CD4-positive, alpha-beta T cell treated with Interleukin-10 for 1 hour (primary cell): ENCODE measurements around the gene RHEBL1.

Experiments used
- DNase-seq: peaks from one replicate; pipeline ENCODE4 v3.0.0-alpha.2; 2020

Gene RHEBL1, protein sequence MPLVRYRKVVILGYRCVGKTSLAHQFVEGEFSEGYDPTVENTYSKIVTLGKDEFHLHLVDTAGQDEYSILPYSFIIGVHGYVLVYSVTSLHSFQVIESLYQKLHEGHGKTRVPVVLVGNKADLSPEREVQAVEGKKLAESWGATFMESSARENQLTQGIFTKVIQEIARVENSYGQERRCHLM

DNA sequence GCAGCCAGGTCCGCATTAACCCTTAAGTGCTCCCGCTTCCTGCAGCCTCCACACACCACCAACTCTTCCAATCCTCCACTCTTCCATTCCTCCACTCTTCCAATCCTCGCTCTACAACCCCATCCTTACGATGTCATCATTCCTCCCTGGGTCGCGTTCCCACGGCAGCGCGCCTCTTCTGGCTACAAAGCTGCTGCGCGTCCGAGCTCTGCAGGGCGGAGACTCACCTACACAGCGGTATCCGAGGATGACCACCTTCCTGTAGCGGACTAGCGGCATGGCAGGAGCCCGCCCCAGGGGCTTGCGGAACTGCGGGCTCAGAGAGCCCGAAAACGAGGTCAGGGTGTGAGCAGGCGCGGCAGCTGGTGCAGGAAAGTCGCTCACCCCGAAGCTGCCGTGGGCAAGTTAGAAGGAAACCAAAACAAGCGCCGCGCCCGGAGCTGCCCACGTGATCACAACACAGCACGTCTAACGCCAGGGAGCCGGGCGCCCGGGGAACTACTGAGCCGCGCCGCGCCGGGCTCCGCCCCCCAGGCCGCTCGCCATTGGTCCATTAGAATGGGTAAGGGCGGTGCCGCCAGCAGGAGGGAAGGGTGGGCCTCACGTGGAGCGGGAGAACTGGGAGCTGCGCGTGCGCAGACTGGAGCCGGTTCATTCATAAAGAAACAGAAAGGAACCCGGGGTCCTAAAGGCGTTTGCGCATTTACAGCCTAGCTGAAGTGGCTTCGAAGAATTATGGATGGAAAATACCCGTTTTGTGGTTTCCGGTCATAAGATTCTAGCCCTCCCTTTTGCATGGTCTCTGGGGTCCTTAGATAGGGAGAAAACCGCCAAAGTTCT lies at the start of gene RHEBL1:
Gene RHEBL1, minus strand, starts transcription at position 473 of the 840 bp plus-strand sequence. Its CDS starts 194 bp downstream, at position 279.
- DNase-seq = peak; percentile 99

DNA sequence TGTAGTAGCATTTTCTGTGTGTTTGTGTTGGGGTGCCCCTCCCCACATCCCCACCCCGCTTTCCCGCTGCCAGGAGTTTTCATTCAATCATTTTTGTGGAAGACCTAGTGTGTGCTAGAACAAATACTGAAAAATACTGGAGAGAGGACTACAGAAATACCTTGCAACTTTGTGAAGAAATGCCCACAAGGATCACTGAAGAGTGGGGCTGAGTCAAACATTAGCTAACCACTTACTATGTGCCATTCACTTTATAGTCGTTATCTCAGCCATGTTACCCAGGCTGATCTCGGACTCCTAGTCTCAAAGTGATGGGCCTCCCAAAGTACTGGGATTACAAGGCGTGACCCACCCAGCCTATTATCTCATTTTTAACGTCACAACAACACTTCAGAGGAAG lies 41.4 kb upstream of the RHEBL1 start:
- no peak for DNase-seq

DNA sequence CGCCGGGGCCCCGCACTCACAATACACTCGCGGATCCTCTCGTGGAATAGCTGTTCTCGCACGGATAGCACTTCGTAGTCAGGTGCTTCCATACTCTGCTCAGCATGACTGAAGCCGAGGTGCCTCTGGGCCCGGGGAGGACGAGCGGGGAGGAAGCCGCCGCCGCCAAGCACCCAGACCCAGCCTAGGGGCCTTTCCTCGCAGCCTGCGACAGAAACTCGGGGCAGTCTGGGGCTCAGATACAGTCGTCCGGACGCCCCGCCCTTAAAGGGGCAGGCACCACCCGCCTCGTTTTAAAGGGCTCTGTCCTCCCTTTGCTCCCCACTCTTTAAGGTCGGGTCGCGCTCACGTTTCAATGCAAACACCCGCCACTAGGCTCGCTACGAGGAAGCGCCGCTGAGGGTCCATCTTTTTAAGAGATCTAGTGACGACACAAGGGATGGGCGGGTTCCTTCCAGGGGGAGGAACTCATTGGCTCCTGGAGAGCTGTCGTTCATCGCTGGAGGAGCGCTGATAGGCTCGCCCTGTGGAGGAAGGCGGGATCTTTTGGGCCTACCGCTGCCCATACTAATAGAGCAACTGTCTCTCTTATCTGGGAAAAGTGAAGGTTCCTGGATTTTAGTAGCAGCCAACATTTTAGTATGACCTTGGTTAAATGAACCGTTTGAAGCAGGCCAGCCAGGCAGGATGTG lies 40.8 kb upstream of the RHEBL1 start, which contains the start of gene LMBR1L:
Gene LMBR1L, minus strand, starts transcription at position 384 of the 692 bp plus-strand sequence. Its CDS starts 292 bp downstream, at position 92.
- DNase-seq = peak; percentile 98

DNA sequence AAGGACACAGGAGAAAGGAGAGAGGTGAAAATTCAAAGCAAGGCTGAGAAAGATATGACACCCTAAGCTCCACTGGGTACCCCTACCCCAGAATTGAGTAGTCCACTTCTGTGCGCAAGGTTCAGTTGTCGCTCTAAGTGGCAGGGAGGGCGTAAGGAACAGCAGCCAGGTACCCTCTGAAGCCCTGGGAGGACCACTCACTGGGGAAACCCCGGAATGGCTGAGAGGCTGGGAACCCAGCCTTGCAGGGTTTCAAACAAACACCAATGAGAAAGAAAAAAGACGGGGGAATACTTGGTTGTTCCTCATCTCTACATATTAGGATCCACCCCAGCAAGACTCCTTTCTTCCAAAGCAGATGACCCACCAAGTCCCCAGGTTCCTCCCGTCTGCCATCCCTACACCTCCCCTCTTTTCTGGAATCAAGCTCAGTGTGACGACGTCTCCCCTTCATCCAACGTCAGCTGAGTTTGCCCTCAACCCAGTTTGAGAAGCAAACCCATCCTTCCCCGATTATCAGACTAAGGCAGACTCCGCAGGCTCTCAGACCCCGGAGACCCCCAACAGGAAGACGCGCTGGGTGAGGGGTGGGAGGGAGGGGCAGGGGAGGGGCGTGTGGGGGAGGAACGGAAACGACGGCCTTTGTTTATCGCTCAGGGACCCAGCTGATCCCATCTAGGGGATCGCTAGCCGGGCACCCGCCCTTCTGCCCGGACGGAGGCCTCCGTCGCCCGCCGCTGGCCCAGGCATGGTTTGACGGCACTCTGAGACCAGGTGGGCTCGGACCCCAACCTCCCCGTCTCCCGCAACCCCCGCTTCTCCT lies 40.1 kb upstream of the RHEBL1 start:
- peak; percentile 37 for DNase-seq

DNA sequence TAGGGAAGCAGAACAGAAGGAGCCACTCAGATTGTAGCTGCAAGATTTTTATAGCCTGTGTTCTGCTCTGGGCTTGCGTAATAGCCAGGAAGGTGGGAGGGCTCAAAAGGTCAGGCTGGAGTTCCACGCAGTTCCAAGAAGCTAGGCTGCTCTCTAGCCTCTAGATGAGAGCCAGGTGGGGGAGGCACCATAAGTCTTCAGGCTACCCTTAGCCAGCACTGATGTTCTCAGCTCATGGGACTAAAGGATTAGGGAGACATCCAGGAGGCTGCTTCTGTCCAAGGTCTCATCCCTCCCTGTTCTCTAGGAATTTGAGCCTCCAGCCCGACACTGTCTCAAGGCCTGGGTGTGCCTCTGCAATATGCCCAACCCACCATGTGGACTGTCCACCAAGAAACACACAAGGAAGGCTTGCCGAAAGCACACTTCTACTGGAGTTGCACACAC lies 39.2 kb upstream of the RHEBL1 start:
- DNase-seq = no peak

DNA sequence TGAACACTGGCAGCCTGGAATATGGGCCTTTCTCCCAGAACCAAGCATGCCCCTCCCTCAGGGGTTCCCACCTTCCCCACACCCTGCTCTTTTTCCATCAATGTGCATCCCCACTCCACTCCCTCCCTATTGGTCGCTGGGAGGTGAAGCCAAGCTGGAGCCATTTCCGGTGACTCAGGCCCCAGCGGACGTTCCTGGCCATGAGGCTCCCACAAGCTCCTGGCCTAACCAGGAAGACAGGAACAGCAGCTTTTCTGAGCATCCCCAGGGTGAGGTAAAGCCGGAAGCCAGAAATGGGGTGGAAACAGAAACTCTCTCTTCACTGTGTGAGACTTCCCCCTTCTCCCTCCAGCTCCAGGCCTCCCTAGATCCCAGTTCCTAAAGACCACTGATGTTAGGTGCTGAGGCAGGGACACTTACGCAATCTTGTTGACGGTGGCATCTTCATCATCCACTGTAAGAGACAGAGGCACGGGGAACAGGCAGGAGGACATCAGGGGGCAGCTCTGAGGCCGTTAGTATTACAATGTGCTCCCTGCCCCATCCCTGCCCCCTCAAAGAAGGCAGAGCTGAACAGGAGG lies 35.8 kb upstream of the RHEBL1 start:
- DNase-seq = no peak

DNA sequence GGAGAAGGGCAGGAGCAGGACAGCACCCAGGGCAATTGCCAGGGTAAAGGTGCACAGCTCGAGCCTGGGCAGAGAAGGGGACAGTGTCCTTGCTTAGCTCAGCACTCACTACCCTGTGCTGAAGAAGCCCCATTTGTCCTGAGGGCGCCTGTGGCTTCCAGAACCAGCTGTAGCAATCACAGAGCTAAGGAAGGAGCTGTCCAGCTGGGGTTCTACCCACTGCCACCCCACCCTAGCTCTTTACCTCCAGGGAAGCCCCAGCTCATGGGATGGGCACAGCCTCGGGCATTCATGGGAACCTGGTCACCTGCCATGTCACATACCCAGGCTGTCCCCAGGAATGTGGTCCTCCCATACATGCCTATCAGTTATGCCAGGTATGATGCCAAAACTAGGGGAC lies 35.0 kb upstream of the RHEBL1 start:
- DNase-seq = no peak

DNA sequence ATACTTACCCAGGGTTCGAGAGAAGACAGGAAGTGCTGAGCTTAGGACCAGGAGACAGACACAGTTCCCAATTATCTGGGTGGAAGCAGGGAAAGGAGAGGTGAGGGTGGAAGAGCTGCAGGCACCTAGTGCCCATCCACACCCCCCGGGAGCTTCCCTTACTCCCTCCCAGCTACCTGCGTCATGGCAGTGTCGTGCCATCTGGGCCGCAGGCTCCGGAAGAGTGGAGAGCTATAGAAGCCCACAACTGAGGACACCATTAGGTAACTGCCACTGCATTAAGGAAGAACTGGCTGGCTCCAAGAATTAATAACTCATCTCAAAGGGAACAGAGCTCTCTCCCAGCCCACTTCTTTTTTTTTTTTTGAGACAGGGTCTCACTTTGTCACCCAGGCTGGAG lies 30.6 kb upstream of the RHEBL1 start:
- no peak for DNase-seq

DNA sequence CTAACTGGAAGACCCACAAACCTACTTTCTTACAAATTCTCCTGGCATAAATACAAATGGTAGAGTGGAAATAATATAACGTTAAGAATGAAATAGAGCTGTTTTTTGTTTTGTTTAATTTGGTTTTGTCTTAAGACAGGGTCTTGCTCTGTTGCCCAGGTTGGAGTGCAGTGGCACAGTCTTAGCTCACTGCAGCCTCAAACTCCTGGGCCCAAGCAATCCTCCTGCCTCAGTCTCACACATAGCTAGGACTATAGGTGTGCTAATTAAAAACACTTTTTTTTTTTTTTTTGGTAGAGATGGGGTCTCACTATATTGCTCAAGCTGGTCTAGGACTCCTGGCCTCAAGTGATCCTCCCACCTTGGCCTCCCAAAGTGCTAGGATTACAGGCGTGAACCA lies 28.9 kb upstream of the RHEBL1 start:
- no peak for DNase-seq

DNA sequence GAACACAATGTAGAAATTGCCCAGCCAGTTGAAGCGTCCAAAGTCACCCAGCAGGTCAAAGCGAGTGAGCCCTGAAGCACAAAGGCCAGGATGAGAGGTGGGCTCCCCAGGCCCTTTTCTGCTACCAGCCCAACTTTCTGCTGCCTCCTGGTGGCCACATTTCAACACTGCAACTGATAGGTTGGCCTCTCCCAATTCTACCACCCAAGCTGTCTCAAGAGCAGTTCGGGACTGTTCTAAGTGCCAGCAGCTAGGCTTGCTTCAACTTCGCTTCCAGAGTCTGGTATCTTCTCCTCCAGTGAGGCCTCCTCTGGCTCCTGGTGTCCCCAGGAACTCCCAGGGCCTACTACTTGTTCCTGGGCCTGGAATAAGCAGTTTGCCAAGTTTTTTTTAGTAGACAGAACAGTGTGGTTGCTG lies 28.3 kb upstream of the RHEBL1 start:
- peak; percentile 73 for DNase-seq

DNA sequence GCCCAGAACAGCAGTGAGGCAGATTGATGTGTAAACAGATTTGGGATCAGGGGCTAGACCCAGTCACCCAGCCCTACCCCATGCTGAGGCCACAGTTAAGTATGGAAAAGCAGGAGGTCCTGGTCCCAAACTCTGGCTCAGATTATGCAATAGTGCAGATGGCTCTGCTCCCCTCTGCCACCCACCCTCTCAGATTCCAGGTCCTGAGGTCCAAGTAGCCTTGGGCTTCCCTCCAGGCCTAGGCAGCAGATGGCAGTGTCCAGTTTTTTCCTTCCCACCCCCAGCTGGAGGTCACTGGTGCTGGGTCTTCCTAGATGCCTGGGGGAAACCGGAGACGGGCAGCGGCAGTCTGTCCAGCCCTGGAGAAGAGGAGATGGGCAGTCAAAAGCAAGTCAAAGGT lies 27.6 kb upstream of the RHEBL1 start:
- DNase-seq = no peak

DNA sequence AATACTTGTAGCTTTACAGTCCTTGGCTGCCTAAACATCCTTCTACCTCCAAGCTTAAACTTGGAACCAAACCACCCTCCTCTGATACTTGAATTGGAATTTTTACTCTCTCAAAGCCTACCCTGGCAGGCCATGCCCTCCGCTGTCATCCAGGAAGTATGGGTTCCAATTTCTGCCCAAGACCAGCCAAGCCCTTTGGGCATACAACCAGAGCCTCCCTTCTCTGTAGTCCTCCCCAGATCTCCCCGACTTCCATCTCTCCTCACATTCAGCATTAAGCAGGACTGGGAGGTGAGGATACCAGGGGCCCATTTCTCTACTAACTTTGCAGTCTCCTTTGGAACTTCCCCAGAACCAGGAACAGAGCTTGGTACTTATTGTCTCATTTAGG lies 25.2 kb upstream of the RHEBL1 start:
- DNase-seq = no peak

DNA sequence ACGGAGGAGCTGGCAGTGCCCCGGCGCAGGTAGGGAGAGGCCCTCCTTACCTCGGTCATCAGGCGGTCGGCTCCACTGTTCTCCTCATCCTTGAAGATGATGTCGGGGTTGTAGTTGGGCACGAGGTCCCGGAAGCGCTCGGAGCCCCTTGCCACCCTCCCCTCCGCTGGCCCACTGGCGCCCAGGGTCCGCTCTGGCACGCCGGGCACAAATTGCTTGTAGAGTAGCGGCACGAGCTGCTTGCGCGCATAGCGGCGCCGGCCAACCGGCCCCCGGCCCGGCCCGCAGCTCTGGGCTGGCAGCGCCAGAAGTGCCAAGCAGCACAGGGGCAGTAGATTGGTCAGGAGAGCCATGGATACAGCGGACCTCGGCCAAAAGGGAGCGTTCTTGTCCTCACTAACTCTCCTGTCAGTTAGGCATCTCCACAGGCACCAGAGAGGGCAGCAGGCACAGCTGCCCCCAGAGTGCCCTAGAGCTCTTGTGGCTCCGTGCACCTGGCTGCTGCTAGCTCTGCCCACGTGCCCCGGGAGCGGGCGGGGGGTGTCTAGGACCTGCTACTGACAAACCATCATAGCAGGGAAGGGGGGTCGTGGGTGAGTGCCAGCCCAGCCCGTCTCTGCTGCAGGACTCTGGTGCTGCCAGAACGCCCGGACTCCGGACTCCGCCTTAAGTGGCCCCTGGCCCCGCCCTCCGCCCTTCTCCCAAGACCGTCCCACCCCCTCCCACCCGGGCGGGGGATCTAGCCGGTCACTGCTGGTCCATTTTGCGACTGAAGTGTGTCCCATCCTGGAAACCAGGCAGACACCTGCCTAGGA lies 24.6 kb upstream of the RHEBL1 start, which contains the start of gene DHH:
Gene DHH, minus strand, starts transcription at position 642 of the 815 bp plus-strand sequence. Its CDS starts 289 bp downstream, at position 353.
- no peak for DNase-seq

DNA sequence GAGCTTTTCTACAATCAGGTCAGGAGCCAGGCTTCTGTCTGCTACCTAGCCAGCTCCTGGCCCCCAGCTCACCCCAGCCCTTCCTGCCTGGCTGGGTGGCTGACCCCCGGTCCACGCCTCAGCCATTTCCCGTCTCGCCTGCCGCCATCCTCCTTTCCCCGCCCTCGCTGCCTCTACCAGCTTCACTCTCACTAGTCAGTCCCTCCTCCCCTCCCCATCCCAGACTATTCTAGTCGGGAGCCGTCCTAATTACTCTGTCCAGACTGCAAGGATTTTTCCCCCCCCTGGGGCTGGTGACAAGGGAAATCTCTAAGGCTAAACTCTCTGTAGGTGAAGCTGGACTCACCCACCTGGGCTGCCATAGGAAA lies 24.0 kb upstream of the RHEBL1 start:
- no peak for DNase-seq

DNA sequence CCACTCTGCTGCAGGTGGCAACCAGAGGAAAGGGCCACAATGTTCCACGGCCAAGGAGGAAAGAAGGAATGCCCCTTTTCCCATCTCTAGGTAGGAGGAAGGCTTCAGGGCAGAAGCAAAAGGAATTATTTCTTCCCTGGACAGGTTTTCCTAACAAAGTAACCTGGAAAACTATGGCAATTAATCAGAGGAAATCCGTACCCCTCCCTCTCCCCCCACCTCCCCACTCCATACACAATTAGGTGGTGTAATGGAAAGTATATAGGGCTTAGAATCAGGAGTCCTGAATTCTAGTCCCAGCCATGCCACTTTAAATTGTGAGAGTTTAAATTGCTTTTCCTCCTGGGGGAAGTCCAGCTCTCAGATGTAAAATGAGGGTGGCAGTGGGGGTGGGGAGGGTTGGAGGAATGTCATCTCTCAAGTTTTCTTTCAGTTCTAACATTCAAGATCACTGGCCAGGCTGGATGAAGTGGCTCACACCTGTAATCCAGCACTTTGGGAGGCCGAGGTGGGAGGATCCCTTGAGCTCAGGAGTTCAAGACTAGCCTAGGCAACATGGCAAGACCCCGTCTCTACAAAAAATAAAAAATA lies 23.1 kb upstream of the RHEBL1 start:
- DNase-seq = no peak

DNA sequence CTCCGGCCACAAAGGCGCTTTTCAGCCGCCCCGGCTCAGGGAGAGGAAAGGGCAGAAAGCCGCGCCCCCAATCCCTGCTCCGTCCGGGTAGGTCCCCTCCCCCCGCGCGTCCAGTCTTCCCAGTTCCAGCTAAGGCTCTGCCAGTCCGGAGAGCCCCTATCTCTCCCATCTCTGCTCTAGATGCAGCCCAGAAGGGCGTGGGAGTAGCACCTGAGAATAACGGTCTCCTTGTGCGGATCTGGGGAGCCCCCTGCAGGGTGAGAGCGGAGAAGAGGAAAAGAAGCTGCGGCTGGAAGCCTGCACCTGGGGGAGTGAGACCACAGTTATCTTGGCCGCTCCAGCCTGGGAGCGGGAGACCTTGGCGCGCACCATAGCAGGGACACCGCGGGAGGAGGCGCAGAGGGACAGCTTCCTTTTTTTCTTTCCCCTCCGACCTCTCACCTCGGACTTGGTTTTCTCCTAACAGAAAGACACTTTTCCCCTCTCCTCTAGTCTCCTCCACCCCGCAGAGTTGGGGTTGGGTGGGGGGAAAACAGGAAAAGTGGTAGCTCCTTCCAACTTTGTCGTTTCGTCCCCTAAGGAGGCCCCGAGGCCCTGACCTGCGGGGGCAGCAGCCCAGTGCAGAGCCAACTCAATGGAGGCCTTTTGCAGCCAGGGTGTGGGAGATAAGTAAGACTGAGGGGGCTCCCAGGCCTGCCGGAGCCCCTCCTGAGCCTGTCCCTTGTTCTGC lies 22.5 kb upstream of the RHEBL1 start:
- peak; percentile 65 for DNase-seq

DNA sequence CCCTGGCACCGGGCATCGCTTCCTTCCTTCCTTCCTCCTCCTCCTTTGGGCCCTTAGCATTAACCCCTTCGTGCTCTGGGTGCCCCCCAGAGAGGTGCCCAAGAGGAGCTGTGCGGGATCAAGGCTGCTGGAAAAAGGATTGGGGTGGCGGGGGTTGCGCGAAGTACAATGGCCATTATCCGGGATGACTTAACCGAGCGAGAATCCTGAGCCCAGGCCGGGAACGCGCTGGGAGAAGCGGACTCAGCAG lies 22.0 kb upstream of the RHEBL1 start:
- DNase-seq = no peak

DNA sequence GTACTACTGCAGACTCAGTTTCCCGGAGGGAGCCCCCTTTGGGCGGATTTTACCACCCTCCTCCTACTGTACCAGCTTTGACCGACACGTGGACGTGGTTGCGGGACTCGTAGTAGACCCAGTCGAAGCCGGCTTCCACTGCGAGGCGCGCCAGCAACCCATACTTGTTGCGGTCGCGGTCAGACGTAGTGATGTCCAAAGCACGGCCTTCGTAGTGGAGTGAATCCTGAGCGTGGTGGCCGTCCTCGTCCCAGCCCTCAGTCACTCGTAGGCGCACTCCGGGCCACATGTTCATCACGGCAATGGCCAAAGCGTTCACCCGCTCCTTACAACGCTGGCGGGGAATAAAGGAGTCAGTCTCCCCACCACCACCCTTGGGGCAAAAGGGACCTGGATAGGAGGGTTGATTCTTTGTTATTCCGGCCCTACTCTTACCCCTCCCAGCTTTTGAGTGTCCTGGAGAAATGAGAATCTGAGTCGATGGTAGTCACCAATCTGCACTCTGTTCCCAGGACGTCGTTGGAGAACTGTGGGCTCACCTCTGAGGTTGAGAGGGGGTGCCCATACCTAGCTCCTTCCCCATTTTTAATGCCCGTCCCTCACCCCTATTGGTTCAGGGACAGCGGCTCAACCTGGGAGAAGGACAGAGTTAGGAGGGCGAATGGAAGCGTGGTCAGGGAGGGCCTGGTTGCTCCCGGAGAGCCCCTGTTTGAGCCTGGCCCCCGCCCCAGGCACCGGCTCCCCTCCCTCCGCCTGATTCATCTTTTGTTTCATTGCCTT lies 21.5 kb upstream of the RHEBL1 start:
- no peak for DNase-seq
